ENCODE measurements around the gene JPH3.

DNA sequence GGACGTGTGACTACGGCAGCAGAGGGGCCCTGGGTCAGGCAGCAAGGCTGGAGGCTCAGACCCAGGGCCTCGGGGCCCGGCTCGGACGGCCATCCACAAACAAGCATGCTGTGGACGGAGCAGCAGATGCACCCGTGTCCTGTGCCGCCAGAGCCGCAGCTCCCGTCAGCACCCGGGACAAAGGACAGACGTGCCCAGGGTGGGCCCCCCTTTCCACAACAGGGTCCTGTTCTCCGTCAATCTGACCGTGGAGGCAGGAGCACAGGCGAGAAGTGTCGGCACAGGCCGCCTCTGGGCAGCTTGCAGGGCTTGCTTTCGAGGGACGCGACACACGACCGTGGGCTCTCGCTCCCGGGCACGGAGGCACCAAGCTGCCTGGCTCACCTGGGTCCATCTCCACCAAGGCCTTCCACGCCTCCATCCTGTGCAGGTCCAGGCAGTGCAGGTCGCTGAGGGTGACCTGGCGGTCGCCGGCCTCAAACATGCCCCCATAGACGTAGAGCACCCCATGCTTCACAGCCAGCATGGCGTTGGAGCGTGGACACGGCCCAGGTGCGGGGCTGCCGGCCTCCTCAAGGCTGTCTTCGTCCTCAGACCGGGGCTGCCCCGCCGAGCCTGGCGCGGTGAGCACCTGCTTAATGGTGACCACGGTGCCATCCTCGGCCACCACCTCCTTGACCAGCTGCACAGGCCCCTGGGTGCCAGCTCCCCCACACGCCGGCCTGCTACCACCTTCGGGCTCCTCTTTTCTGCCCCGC lies 106.8 kb downstream of the JPH3 start:
- no peak for TF ChIP-seq EZH2 (IDR thresholded peaks at IDR 0.05; ENCODE audit: insufficient read depth, poor library complexity, severe bottlenecking)
- no peak for TF ChIP-seq EZH2phosphoT487 (IDR thresholded peaks at IDR 0.05; ENCODE audit: insufficient read depth, low read depth)
